ENCODE measurements around the gene KRR1. TPM values are rescaled to one million over a fixed set of nuclear protein-coding genes. Genes with fewer than 3 reads are reported as not detected.

The KRR1 gene
- polyA plus RNA-seq, 2 of the 4 experiments (the other 2 are of a cell fraction), result 66.1 to 122 TPM

- TF ChIP-seq ESRRA (IDR thresholded peaks at IDR 0.05; ENCODE audit: borderline replicate concordance, low read length) (no peak), CHD2 (IDR thresholded peaks at IDR 0.05; ENCODE audit: low read length, partially characterized antibody) (no peak), MYC (IDR thresholded peaks at IDR 0.05; ENCODE audit: borderline replicate concordance, low read length) (no peak)
Observed at GRCh38 chr12:75477137-75477536, 34.3 kb downstream of the KRR1 start (continued).

DNA sequence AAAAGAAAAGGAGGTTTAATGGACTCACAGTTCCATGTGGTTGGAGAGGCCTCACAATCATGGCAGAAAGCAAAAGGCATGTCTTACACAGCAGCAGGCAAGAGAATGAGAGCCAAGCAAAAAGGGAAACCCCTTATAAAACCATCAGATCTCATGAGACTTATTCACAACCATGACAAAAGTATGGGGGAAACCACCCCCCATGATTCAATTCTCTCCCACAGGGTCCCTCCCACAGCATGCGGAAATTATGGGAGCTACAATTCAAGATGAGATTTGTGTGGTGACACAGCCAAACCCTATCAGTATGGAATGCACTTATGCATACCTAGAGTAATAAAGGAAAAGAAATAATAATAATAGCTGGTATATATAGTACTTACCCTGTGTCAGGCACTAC, 35.3 kb downstream of the KRR1 start:
- ATAC-seq, result no peak
- no peak for TF ChIP-seq FOSB (CRISPR knock-in tag; IDR thresholded peaks at IDR 0.05)
- TF ChIP-seq USF2 (IDR thresholded peaks at IDR 0.05), result no peak
- no peak for TF ChIP-seq KDM5A (IDR thresholded peaks at IDR 0.05)
- no peak for TF ChIP-seq CHD2 (IDR thresholded peaks at IDR 0.05; ENCODE audit: low read length, partially characterized antibody)
- no peak for TF ChIP-seq HMGXB4 (CRISPR knock-in tag; IDR thresholded peaks at IDR 0.05; ENCODE audit: borderline replicate concordance)
- no peak for TF ChIP-seq RFX5 (IDR thresholded peaks at IDR 0.05)
- TF ChIP-seq RAD21 (conservative IDR thresholded peaks at IDR 0.05 in 1 of 2, IDR thresholded peaks at IDR 0.05 in 1 of 2), result no peak
- DNase-seq (ENCODE audit: low read depth in 1 of 2, low spot score in 1 of 2), result no peak
- CTCF ChIA-PET, result interaction anchor here (1.4 to 1.8 kb wide), 2 partner anchors 9 to 85 kb away, joined by 5 to 7 read pairs; partner anchors contain the start of gene GLIPR1L2
- WGBS (ENCODE audit: missing lambda C conversion rate), result 90% methylated on average over 1 of the region's 1 CpG
- 0 out of 3 replicates have a peak, but pooled peaks cover 7% of the 10 kb centered on the region for H3K4me1 ChIP-seq
- H3K9me3 ChIP-seq, result no peaks in the 10 kb centered on the region
- H3K4me3 ChIP-seq, result no peak overlapping the region
- H3K27ac ChIP-seq, result no peak overlapping the region
- H3K4me2 ChIP-seq, result no peak overlapping the region
- no peak for FAIRE-seq
- POLR2A ChIA-PET, result no interaction called here

DNA sequence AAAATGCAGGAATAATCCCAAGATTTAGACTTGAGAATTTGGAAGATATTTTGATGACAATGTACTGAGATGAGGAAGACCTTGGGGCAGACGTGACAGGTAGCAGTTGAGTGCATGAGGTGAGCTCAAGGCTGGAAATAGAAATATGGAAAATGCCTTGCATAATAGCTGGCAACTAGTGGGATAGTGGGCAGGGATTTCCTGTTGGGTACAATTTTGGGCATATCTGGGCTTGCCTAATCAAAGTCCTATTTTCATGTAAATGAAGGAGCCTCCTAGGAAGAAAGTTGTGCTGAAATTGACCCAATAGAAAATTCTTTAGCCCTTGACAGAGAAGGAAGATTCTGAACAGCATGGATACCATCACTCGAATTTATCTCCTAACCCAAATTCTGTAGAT, 37.3 kb downstream of the KRR1 start:
- FAIRE-seq, result no peak
- Histone ChIP-seq H3K9me3 (no peaks in the 10 kb centered on the region), H3K27ac (no peak overlapping the region), H3K4me2 (no peak overlapping the region), H3K4me3 (no peak overlapping the region), H3K4me1 (no peaks in the 10 kb centered on the region)
- no peak for DNase-seq (ENCODE audit: low read depth in 1 of 2, low spot score in 1 of 2)
- CTCF ChIA-PET, result interaction anchor here (1.3 to 1.4 kb wide), 3 partner anchors 18 to 140 kb away, joined by 3 to 4 read pairs (median 4); partner anchors contain the start of gene GLIPR1L1
- ATAC-seq, result no peak
- 39% methylated on average over 2 of the region's 2 CpGs for WGBS (ENCODE audit: missing lambda C conversion rate)
- no peak for TF ChIP-seq BCL3 (IDR thresholded peaks at IDR 0.05)
- TF ChIP-seq FOSB (CRISPR knock-in tag; IDR thresholded peaks at IDR 0.05), result no peak
- TF ChIP-seq CEBPB (IDR thresholded peaks at IDR 0.05), result no peak
- TF ChIP-seq, protein P1, sequence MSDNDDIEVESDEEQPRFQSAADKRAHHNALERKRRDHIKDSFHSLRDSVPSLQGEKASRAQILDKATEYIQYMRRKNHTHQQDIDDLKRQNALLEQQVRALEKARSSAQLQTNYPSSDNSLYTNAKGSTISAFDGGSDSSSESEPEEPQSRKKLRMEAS (IDR thresholded peaks at IDR 0.05), result no peak
- no peak for TF ChIP-seq JUN (IDR thresholded peaks at IDR 0.05)
- TF ChIP-seq HOXA7 (CRISPR knock-in tag; IDR thresholded peaks at IDR 0.05), result no peak
- no peak for TF ChIP-seq ESRRA (IDR thresholded peaks at IDR 0.05; ENCODE audit: borderline replicate concordance, low read length)
- no peak for TF ChIP-seq HOXB13 (CRISPR knock-in tag; IDR thresholded peaks at IDR 0.05; ENCODE audit: low read depth)
- TF ChIP-seq NFE2L2 (conservative IDR thresholded peaks at IDR 0.05; ENCODE audit: low read length), result no peak
- TF ChIP-seq EHMT2 (IDR thresholded peaks at IDR 0.05; ENCODE audit: low read depth), result no peak
- TF ChIP-seq ZSCAN20 (CRISPR knock-in tag; IDR thresholded peaks at IDR 0.05), result no peak
- TF ChIP-seq KDM5A (IDR thresholded peaks at IDR 0.05), result no peak
- POLR2A ChIA-PET, result no interaction called here

All from A549 (cell line).